Loucy (cell line): ENCODE measurements around the gene RPL39L.

Experiments used
- CTCF ChIP-seq: fragments of 200-600 bp; sonication (generic); conservative IDR thresholded peaks from 2 replicates; pipeline ENCODE4 v1.5.1; 2014; ENCODE audit warnings: mild to moderate bottlenecking, antibody characterized with exemption, low read length
- EZH2phosphoT487 ChIP-seq: fragments of 200-600 bp; IDR thresholded peaks from 2 replicates; pipeline ENCODE4 v1.6.1; 2018; ENCODE audit warnings: antibody characterized with exemption, mild to moderate bottlenecking, moderate library complexity, borderline replicate concordance

GRCh38 chr3:187107989-187108388 is 31.3 kb downstream of the RPL39L start:
- TF ChIP-seq CTCF (no peak), EZH2phosphoT487 (no peak)
